GM19238 (cell line): ENCODE measurements around the gene APLN.

ENCODE experiments used
- DNase-seq: peaks from one replicate; pipeline ENCODE4 v3.0.0; 2011; ENCODE audit warnings: low spot score; ENCODE audit not compliant: insufficient read length

APLN gene, protein sequence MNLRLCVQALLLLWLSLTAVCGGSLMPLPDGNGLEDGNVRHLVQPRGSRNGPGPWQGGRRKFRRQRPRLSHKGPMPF

DNA sequence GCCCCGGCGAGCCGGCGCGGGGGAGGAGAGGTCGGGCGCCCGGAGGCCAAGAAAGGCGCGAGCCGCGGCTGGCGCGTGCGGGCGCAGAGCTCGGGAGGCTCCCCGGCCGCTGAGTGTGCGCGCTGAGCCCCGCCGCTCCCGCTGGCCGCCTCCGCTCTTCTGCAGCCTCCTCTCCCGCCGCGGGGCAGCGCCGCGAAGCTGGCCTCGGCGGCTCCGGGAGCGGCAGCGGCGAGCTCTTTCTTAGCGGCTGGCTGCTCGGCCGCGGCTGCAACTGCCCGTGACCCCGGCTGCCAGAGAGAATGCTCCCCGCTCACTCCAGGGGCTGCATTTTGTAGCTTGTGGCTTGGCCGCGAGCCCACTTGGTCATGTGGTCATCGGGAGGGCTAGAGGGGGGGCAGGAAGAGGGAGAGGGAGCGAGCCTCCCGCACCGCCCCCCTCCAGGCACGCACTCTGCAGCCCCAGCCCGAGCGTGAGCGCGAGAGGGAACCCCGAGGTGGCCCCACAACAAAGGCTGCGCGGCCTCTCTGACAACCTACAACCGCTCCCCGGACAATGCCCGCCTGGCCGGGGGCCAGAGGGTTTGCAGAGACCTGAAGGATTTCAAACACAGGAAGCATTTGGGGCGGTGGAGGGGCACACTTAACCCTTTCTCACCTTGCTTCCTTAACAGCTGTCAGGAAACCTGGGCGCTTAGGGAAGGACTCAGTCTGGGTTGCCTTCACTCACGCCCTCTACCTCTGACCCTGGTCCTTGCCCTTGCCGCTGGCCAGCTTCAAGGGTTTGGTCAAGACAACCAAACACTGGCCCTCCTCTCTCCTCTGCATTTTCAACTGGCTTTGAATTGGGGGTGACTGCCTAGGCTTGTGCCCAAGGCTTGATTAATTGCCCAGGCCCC, at the start of gene APLN:
Gene APLN, minus strand, starts transcription at position 305 of the 895 bp plus-strand sequence. CDS start 326 bp downstream, outside the sequence.
- no peak for DNase-seq

DNA sequence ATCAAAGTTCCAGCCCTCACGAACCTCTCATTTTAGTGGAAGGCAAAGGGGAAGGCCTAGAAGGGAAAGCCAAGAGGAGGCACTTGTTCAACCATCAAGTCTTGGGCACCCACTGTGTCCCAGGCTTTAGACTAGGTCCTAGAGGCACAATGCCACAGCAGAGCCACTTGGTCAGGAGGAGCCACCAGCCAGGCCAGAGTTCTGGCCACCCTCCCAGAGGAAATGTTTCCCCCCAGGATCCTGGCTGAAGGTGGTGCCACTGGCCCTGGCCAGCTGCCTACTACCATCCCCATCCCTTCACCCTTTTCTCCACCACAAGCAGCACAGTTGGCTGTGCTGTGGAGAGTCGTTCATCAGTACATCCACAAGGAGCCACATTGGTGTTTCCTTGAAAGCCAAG, 49.7 kb upstream of the APLN start:
- DNase-seq, result no peak

GRCh38 chrX:129701624-129702069, 46.9 kb upstream of the APLN start:
- DNase-seq, result no peak

DNA sequence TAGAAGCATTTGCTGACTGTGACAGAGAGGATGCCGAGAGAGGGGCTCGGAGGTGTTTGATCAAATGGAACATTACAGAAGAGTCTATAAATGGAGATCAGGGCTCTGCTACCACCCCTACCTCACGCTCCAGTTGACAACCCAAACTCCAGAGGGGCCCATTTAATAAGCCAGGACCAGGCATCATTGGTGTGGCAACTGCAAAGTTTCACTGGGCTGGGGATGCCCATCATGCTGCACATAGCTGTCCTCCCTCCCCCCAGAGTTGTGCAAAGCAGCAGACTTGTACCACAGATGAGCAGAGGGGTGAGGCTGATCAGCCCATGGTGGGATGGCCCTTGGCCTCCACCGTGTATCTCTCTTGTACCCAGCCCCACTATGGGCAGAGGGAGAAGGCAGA, 45.8 kb upstream of the APLN start:
- no peak for DNase-seq

GRCh38 chrX:129698150-129698549, 43.4 kb upstream of the APLN start:
- DNase-seq, result no peak

DNA sequence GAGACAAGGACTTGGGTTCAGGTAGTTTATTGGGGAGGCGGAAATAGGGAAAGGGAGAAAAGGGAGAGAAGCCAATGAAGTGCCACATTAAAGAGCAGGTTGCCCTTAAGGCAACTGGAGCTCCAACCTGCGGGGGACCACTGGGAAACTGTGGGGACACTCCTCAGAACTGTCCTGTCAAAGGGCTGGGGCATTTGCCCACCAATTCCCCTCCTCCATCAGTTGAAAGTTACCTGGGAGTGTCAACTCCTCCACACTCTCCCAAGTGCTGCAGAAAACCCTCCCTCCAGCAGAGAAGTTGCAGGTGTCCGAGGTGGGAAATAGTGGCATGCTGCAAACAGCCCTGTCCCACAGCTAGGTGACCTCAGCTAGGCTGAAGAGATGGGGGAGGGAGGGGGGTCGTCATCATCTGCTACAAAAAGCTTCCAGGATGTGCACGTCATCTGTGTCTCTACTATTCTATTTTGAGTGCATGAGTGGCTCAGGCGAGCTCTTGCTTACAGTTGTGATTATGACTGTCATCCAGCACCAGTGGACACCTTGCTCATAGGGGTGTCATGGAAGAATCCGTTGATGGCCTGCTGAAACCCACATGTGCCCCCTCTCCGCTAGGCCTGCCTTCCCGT, 42.6 kb upstream of the APLN start:
- no peak for DNase-seq

GRCh38 chrX:129696463-129697155, 41.9 kb upstream of the APLN start:
- DNase-seq, result no peak

DNA sequence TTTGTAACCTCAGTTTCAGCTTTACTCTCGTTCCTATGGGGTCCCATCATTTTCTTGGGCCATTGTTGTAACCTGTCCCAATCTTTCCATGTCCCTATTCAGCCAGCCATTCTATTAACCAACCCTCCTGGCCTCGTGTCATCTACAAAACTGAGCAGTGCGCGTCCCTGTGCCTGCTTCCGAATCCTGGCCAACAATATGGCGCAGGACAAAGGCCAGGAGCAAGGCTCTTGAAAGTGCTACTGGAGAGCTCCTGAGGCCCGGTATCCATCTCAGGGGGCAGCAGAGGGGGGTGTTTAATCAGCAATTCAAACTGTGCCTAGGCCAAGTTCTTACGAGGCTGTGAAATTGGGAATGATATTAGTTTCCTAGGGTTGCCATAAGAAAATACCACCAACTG, 41.2 kb upstream of the APLN start:
- no peak for DNase-seq

DNA sequence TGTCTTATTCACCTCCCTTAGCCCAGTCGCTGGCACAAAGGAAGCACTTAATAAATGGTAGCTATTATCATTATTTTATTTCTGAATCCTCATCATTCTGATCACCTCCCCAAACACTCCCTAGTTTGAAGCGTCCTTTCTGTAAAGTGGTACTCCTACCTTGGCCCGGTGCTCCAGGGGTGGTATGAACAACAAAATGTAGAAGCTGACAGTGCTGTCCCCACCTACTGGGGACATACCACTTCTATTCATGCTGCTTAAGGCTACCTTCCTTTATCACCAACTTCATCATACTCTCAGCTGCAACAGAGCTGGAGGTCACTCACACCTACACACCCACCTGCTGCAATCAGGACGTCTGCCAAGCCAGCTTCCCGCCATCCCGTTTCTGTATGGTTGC, 40.8 kb upstream of the APLN start:
- no peak for DNase-seq

DNA sequence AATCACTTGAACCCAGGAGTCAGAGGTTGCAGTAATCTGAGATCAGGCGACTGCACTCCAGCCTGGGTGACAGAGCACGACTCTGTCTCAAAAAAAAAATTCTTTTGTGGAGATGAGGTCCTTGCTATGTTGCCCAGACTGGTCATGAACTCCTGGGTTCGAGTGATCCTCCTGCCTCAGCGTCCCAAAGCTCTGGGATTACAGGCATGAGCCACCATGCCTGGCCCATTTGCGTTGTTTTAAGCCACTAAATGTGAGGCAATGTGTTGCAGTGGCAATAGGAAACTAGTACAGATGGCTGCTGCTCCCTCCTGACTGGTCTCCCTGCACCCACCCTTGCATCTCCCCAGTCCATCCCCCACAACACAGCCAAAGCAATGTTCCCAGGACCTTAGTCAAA, 40.0 kb upstream of the APLN start:
- DNase-seq, result no peak

- no peak for DNase-seq
Measured at GRCh38 chrX:129693354-129693753, 38.6 kb upstream of the APLN start.

DNA sequence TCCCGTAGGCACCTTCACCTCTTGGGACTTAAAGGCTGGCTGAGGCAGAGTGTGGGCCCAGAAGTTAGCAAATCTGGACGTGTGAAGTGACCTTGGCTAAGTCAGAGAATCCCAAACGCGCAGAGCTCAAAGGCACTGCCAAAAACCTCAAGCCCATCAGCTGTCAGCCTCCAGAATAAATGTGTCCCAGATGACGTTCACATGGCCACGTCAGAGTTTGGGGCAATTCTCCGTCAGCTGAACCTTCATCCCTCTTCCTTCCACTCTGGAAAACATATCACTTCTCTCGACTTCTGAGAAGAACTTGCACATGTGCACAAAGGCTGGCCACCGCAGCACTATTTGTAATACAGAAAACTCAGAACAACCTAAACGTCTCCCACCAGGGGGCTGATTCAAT, 35.7 kb upstream of the APLN start:
- DNase-seq, result no peak

GRCh38 chrX:129689796-129690195, 35.0 kb upstream of the APLN start:
- DNase-seq, result no peak

DNA sequence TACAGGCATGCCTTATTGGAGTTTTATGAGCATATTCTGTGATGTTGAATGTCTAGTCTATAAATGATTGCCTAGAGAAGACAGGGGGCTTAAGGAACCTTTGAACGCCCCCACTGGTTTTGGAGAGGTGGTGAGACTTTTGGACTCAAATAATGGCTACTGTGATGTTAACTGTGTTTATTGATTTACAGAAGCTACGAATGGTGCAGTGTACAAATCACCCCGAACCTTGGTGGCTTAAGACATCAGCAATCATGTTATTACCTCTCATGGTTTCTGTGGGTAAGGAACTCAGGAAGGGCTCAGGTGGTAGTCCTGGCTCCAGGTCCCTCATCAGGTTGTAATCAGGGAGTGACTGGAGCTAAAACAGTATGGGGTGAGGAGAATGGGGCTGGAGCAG, 33.3 kb upstream of the APLN start:
- DNase-seq, result no peak

DNA sequence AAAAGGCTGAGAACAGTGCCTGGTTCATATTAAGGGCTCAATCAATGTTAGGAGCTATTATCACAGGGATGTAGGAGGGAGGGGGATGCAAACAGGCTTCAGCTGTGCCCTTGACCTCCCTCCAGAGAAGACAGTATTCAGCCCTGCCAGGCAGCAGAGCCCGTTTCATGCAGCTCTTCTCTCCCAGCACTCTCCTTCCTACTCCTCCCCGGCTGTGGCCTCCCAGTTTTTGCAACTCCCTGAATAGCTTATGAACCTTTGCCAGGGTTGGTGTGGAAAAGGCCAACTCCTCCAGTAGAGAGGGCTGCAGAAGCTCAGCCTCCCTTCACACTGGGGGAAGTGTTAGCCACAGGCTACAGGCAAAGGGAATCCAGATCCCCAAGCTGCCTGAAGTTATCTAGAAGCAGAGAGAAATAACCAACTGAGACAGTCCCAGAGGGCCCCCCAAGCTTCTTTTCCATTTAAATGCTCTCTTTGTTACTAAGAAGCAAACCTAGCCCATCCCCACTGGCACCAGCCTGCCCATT, 31.7 kb upstream of the APLN start:
- no peak for DNase-seq

GRCh38 chrX:129682979-129683378, 28.2 kb upstream of the APLN start:
- no peak for DNase-seq

DNA sequence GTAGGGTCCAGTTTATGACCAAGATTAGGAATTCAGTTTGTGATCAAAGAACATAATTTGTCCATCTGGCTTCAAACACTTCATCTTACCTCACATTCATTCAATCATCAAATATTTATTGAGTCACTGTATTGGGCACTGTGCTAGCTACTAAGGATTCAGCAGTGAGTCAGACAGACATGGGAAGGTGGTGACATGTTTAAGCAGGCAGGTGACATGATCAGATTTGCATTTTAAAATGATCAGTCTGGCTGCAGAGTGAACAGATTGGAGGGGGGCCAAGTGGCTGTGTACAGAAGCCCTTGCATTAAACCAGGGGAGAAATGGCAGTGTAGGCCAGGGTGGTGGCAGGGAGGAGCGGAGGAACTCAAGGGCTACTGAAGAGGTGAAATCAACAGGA, 25.1 kb upstream of the APLN start:
- no peak for DNase-seq

DNA sequence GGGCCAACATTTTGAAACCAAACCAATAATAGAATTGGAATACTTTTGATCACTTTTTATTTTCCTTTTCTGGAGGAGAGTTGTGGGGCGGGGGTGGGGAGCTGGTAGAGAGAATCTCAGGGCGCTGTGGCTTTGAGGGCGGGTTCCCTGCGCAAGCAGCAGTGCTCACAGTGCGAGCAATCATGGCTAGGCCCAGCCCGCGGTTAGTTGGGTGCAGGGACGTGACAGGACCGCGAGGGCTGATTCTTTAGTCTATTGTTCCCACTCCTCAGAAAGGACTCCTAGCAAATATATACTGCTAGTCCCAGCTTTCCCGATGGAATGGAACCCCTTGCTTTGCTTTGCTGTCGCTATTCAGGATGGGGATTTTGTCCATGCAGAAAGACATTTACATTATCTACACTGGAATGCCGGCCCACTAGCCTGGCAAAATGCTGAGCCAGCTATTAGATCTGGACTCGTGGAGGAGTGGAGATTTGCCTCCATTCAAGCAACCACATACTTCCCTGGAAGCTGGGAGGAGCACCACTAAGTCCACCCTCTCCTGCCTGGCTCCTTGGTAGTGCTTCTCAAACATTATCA, 23.9 kb upstream of the APLN start:
- DNase-seq, result no peak

DNA sequence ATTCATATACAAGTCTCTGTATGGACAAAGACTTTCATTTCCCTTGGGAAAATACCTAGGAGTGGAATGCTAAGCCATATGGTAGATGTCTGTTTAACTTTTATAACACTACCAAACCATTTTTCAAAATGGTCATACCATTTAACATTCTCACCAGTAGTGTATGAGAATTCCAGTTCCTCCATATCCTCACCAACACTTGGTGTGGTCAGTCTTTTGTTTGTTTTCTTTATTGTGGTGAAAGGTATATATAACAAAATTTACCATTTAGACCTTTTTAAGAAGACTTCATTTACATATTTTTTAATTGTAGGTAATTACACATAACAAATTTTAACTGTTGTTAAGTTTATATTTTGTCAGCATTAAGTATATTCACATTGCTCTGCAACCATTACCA, 12.7 kb upstream of the APLN start:
- no peak for DNase-seq

DNA sequence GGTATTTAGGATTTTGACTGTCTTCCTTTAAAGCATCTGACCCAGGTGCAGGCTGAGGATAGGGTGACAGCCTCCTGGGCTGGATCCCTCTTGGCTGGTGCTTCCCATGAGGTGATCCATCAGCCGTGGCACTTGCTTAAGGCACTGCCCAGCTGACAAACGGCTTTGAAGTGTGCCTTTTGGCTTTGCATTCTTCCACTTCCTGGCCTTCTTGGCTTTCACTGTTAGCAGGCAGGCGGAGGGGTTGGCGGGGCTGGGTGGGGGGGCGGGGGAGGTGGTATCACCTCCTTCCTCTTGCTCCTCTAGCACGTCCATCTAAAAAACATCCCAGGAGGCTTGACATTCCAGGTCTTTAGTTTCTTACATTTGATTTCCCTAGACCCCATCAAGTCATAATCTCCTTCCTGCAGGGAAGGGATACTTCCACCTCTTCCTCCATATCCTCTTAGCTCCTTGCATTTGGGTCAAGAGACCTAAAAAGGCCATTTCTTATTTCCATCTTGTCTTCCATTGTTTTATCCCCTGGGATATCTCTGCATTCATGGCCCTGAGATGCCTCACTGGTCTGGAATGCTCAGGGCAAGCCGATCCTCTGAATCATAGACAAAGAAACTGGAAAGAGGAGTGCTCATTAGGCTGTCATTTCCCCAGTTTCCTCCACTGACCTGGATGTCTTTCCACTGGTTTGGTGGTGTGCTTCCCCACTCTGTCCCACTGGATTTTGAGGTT, 11.3 kb upstream of the APLN start:
- DNase-seq, result no peak

DNA sequence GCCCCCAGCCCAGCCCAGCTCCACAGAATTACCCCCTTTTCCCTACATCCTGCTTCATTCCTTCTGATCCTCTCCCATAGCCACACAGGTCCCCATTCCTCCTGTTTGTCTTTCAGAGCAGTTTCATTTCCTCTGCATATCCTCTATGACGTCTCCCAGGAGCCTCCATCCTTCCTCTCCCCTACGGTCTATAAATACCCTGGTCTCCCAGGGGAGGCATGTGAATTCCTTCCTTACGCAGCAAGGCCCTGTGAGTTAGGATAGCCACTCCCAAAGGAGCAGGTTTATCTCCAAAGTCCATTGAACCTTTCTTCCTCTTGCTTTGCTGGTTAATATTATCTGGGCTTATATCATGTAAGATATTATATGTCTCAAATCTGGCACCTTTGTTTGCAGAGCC, 8.4 kb upstream of the APLN start:
- DNase-seq, result no peak
